B cell (primary cell): ENCODE data around the gene ITFG1. TPM values are rescaled to one million over a fixed set of nuclear protein-coding genes. Genes with fewer than 3 reads are reported as not detected.

Experiments
- ATAC-seq: fragments of 200-7000 bp; cut with Tn5 transposase; one replicate; pipeline ENCODE4 v1.10.0; 2021; ENCODE audit warnings: low read depth, mild to moderate bottlenecking, moderate number of reproducible peaks, moderate library complexity
- CTCF ChIA-PET: fragments of 350-600 bp; sonication (Branson Sonifier 250); formaldehyde crosslinking; loops from one replicate; lab custom pipeline; 2021; ENCODE audit warnings: antibody characterized with exemption, inconsistent platforms; lab: Charles Lee
- POLR2A ChIA-PET: fragments of 350-600 bp; sonication (Branson Sonifier 250); formaldehyde crosslinking; loops from one replicate; lab custom pipeline; 2021; ENCODE audit warnings: antibody characterized with exemption; lab: Charles Lee
- DNase-seq: peaks from one replicate; pipeline ENCODE4 v3.0.0; 2013
- H2AFZ ChIP-seq: 2 replicates; pipeline ENCODE4 v1.6.1; 2012; ENCODE audit warnings: mild to moderate bottlenecking, low read depth, low read length; ENCODE audit not compliant: insufficient read depth, poor library complexity, severe bottlenecking
- H3K27ac ChIP-seq, 2 donors: 1 replicate in 1 of 2; 2 replicates in 1 of 2; pipeline ENCODE4 v1.5.1; 2012 to 2013; ENCODE audit warnings: low read length in 2 of 2, mild to moderate bottlenecking in 2 of 2, moderate library complexity in 1 of 2
- H3K27me3 ChIP-seq, 4 experiments: fragments of 200-600 bp in 1 of 4; sonication (generic) in 1 of 4; replicated peaks in 1 of 4; 1 replicate in 2 of 4; 2 replicates in 2 of 4; pipeline versions ENCODE4 v1.6.1 to v1.7.0; 2013 to 2016; ENCODE audit warnings: low read length in 3 of 4, mild to moderate bottlenecking in 2 of 4, mixed read lengths in 1 of 4, moderate library complexity in 1 of 4; ENCODE audit not compliant: insufficient read depth in 4 of 4, control insufficient read depth in 3 of 4; ENCODE audit errors: control extremely low read depth in 1 of 4
- H3K36me3 ChIP-seq, 2 experiments: replicated peaks in 1 of 2; 1 replicate in 1 of 2; 2 replicates in 1 of 2; pipeline versions ENCODE4 v1.6.1 to v1.7.1; 2013; ENCODE audit warnings: low read length in 1 of 2; ENCODE audit not compliant: insufficient read depth in 2 of 2, control insufficient read depth in 1 of 2; ENCODE audit errors: control extremely low read depth in 1 of 2, extremely low read depth in 1 of 2
- H3K4me1 ChIP-seq, 2 donors: fragments of 200-600 bp in 1 of 2; sonication (generic) in 1 of 2; 1 replicate in 1 of 2; 2 replicates in 1 of 2; pipeline versions ENCODE4 v1.5.1 to v1.6.1; 2013 to 2017; ENCODE audit warnings: low read length in 2 of 2; ENCODE audit not compliant: control insufficient read depth in 2 of 2, insufficient read depth in 2 of 2
- H3K4me2 ChIP-seq: replicated peaks from 2 replicates; pipeline ENCODE3; 2012; ENCODE audit warnings: mild to moderate bottlenecking, low read depth, low read length; ENCODE audit not compliant: poor library complexity, severe bottlenecking
- H3K4me3 ChIP-seq, 5 experiments: fragments of 200-600 bp in 1 of 5; sonication (generic) in 1 of 5; 1 replicate in 3 of 5; 2 replicates in 2 of 5; pipeline versions ENCODE4 v1.5.1 to v1.7.0; 2011 to 2016; ENCODE audit warnings: low read length in 4 of 5, mild to moderate bottlenecking in 4 of 5, low read depth in 2 of 5, control low read depth in 1 of 5, moderate library complexity in 1 of 5; ENCODE audit not compliant: insufficient read depth in 1 of 5; ENCODE audit errors: control extremely low read depth in 1 of 5, extremely low read depth in 1 of 5
- H3K79me2 ChIP-seq: fragments of 200-600 bp; sonication (generic); one replicate; pipeline ENCODE4 v1.6.0; 2016; ENCODE audit warnings: low read length; ENCODE audit not compliant: control insufficient read depth, insufficient read depth
- H3K9ac ChIP-seq: fragments of 200-600 bp; sonication (generic); 2 replicates; pipeline ENCODE4 v1.6.1; 2017; ENCODE audit warnings: mild to moderate bottlenecking, low read length, moderate library complexity
- H3K9me3 ChIP-seq, 3 donors: one replicate each; pipeline versions ENCODE4 v1.6.1 to v1.7.1; 2013; ENCODE audit warnings: low read length in 2 of 3; ENCODE audit not compliant: control insufficient read depth in 2 of 3, insufficient read depth in 1 of 3; ENCODE audit errors: control extremely low read depth in 1 of 3
- H4K20me1 ChIP-seq: 2 replicates; pipeline ENCODE4 v1.6.0; 2012; ENCODE audit warnings: mild to moderate bottlenecking, low read length; ENCODE audit not compliant: insufficient read depth, control insufficient read depth, poor library complexity, severe bottlenecking
- H3K27ac Mint-ChIP-seq: one replicate; pipeline ENCODE4 v1.8.0; 2021; ENCODE audit warnings: mixed read lengths
- H3K27me3 Mint-ChIP-seq: one replicate; pipeline ENCODE4 v1.8.0; 2021; ENCODE audit warnings: mixed read lengths
- H3K4me1 Mint-ChIP-seq: one replicate; pipeline ENCODE4 v1.8.0; 2021; ENCODE audit warnings: mixed read lengths
- H3K4me3 Mint-ChIP-seq: one replicate; pipeline ENCODE4 v1.8.0; 2021; ENCODE audit warnings: mixed read lengths
- H3K9me3 Mint-ChIP-seq: one replicate; pipeline ENCODE4 v1.8.0; 2022; ENCODE audit warnings: mixed read lengths; ENCODE audit not compliant: insufficient read depth
- CTCF ChIP-seq: fragments of 200-600 bp; IDR thresholded peaks from one replicate; pipeline ENCODE4 v1.8.0; 2022; ENCODE audit warnings: antibody characterized with exemption, mild to moderate bottlenecking
- EZH2 ChIP-seq: IDR thresholded peaks from 2 replicates; pipeline ENCODE4 v1.6.1; 2012; ENCODE audit warnings: borderline replicate concordance, low read depth, mild to moderate bottlenecking, moderate library complexity, low read length; ENCODE audit not compliant: insufficient read depth, poor library complexity, severe bottlenecking
- WGBS: methylation state at CpG from one replicate; pipeline ENCODE4 v1.1.5; 2013; ENCODE audit warnings: missing lambda C conversion rate; ENCODE audit not compliant: insufficient coverage; 5-methylcytosine and 5-hydroxymethylcytosine counted together
- intact Hi-C: fragments of 100-400 bp; cut with micrococcal nuclease; formaldehyde crosslinking; loops from one replicate; pipeline ENCODE4 v1.10.0; 2022
- polyA plus RNA-seq: library from polyadenylated mRNA; depleted of rRNA; stranded (reverse); fragments of >200 nt; gene quantifications from 2 replicates; pipeline ENCODE4 v1.2.3, GENCODE V29; 2012
- total RNA-seq, 2 donors: library from RNA; stranded (reverse); fragments of 120-200 nt in 1 of 2; gene quantifications; 1 replicate in 1 of 2; 2 replicates in 1 of 2; pipeline versions ENCODE4 v1.2.3 to v1.2.4, GENCODE V29; 2013 to 2022

ITFG1 gene
- total and polyA plus RNA-seq, 2 donors (not counting 1 experiment from before 2014, with no cell fraction given) = 9.7 to 40.4 TPM

DNA sequence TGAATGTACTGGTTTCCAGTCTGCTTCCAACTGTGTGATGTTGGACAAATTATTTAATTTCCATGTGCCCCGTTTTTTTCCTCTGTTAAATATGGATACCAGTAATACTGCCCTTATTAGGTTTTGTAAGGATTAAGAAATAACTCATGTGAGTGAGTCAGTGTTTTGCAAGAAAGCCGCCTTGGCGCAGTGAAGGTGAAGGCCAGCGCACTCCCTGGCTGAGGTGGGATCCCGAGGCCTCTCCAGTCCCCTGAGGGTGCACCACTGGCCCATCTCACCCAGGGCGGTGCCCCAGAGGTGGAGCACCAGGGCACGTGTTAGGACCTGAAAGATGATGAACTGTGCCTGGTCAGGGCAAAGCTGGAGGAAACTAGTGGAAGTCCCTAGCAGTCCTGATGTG is 43.7 kb upstream of the ITFG1 start:
- no peak overlapping the region for H3K27ac Mint-ChIP-seq
- ChIA-PET POLR2A (interaction anchor here (1.7 kb wide), 1 partner anchor 11 kb away, joined by 4 read pairs; no protein-coding TSS in a partner anchor), CTCF (no interaction called here)
- peaks cover 0 to 3% (median 0%) of the 10 kb centered on the region in 3 donors for H3K9me3 ChIP-seq
- no peak overlapping the region for H3K27ac ChIP-seq
- peaks cover 17% of the 10 kb centered on the region for H3K4me1 Mint-ChIP-seq
- peaks cover 8 to 9% of the 10 kb centered on the region in 2 donors for H3K4me1 ChIP-seq
- H3K36me3 ChIP-seq = peaks cover 21 to 49% of the 10 kb centered on the region in 2 experiments
- H3K4me2 ChIP-seq = no peak overlapping the region
- H3K4me3 ChIP-seq = no peak overlapping the region
- H3K27me3 ChIP-seq = no peaks in the 10 kb centered on the region
- 98% methylated on average over 6 of the region's 7 CpGs for WGBS
- ATAC-seq = no peak
- H2AFZ ChIP-seq = no peak overlapping the region
- no peaks in the 10 kb centered on the region for H3K27me3 Mint-ChIP-seq
- intact Hi-C loops = no loop called here
- no peak for DNase-seq
- H3K9ac ChIP-seq = no peak overlapping the region
- H3K4me3 Mint-ChIP-seq = no peak overlapping the region
- no peak for TF ChIP-seq EZH2
- no peak for TF ChIP-seq CTCF
- H3K9me3 Mint-ChIP-seq = no peaks in the 10 kb centered on the region
- H3K79me2 ChIP-seq = peaks cover 6% of the 10 kb centered on the region
- no peaks in the 10 kb centered on the region for H4K20me1 ChIP-seq

DNA sequence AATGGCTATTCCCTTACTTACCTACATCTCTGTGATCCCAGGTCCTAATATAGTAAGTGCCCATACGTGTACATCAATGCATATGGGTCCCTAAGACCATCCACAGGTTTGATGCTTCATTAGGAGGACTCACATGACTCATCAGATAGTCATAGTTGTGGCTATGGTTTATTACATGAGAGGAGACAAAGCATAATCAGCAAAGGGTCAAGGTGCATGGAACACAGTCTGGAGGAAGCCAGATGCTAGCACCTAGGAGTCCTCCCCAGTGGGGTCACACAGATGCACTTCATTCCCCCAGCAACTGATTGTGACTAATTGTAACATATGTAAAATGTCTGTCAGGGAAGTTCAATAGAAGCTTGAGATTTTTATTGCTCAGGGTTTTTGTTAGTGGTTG is 43.1 kb upstream of the ITFG1 start:
- H3K4me3 ChIP-seq = no peak overlapping the region
- no peak overlapping the region for H2AFZ ChIP-seq
- TF ChIP-seq EZH2 (no peak), CTCF (no peak)
- ChIA-PET POLR2A (interaction anchor here (1.7 kb wide), 1 partner anchor 10 kb away, joined by 4 read pairs; no protein-coding TSS in a partner anchor), CTCF (no interaction called here)
- Mint-ChIP-seq H3K27ac (no peak overlapping the region), H3K27me3 (no peaks in the 10 kb centered on the region), H3K4me1 (peaks cover 17% of the 10 kb centered on the region), H3K4me3 (no peak overlapping the region), H3K9me3 (no peaks in the 10 kb centered on the region)
- no peak overlapping the region for H3K9ac ChIP-seq
- no peak for ATAC-seq
- H3K4me1 ChIP-seq = peaks cover 8 to 9% of the 10 kb centered on the region in 2 donors
- peaks cover 0 to 3% (median 0%) of the 10 kb centered on the region in 3 donors for H3K9me3 ChIP-seq
- DNase-seq = no peak
- peaks cover 11% of the 10 kb centered on the region for H3K79me2 ChIP-seq
- peaks cover 21 to 55% of the 10 kb centered on the region in 2 experiments for H3K36me3 ChIP-seq
- no peak overlapping the region for H3K4me2 ChIP-seq
- no peaks in the 10 kb centered on the region for H3K27me3 ChIP-seq
- H3K27ac ChIP-seq = no peak overlapping the region
- no CpG with 5 or more reads among the region's 1 CpG for WGBS
- no peaks in the 10 kb centered on the region for H4K20me1 ChIP-seq
- intact Hi-C loops = no loop called here
